Measurements from ENCODE around the gene MUC5AC.
"Not testable (repeated sequence)": the region's sequence is repeated elsewhere in the genome, so short reads cannot be mapped to it uniquely, and the experiment has no call there.

Gene MUC5AC

DNA sequence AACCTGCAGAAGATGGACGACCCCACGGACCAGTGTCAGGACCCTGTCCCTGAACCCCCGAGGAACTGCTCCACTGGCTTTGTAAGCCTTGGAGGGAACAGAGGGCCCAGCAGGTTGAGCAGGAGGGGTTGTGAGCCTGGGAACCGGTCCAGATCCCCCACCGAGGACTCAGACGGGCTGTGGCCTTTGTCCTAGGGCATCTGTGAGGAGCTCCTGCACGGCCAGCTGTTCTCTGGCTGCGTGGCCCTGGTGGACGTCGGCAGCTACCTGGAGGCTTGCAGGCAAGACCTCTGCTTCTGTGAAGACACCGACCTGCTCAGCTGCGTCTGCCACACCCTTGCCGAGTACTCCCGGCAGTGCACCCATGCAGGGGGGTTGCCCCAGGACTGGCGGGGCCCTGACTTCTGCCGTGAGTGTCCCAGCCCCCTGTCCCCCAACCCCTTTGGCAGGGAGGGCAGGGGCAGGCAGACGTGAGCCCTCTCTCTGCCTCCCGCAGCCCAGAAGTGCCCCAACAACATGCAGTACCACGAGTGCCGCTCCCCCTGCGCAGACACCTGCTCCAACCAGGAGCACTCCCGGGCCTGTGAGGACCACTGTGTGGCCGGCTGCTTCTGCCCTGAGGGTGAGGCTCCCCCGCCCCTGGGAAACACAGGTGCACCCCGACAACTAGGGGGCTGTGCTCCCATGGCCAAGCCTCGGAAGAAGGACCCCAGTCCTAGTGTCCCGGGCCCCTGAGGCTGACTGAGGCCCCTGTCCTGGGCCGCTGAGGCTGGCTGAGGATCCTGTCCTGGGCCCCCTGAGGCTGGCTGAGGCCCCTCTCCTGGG, 6.4 kb downstream of the MUC5AC start:
- no peak for DNase-seq

DNA sequence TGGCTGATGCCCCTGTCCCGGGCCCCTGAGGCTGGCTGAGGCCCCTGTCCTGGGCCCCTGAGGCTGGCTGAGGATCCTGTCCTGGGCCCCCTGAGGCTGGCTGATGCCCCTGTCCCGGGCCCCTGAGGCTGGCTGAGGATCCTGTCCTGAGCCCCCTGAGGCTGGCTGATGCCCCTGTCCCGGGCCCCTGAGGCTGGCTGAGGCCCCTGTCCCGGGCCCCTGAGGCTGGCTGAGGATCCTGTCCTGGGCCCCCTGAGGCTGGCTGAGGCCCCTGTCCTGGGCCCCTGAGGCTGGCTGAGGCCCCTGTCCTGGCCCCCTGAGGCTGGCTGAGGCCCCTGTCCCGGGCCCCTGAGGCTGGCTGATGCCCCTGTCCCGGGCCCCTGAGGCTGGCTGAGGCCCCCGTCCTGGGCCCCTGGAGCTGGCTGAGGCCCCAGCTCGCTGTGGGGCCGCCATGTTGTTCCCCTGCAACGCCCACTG, 7.1 kb downstream of the MUC5AC start:
- DNase-seq, result not testable (repeated sequence)

DNA sequence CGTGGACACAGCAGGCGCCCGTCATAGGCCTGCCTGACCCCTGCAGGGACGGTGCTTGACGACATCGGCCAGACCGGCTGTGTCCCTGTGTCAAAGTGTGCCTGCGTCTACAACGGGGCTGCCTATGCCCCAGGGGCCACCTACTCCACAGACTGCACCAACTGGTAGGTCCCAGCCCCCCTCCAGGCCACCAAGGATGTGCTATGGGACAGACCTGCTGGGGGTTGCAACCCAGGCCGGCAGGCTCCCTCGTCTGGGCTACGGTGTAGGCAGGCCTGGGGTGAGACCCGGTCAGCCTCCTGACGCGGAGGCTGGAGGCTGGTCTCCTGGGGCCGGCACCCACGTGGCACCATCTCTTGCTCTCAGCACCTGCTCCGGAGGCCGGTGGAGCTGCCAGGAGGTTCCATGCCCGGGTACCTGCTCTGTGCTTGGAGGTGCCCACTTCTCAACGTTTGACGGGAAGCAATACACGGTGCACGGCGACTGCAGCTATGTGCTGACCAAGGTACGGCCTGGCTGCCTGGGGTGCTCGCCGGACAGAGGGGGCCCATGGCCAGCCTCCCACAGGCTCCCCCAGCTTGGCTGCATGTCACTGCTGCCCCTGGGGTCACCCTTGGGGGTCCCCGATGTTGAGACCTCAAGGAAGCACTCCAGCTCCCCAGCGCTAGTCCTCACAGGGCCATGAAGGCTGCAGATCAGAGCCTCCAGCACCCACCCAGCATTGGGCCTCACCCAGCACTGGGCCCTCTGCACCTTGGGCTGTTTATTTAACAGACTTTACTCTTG, 7.7 kb downstream of the MUC5AC start:
- no peak for DNase-seq

DNA sequence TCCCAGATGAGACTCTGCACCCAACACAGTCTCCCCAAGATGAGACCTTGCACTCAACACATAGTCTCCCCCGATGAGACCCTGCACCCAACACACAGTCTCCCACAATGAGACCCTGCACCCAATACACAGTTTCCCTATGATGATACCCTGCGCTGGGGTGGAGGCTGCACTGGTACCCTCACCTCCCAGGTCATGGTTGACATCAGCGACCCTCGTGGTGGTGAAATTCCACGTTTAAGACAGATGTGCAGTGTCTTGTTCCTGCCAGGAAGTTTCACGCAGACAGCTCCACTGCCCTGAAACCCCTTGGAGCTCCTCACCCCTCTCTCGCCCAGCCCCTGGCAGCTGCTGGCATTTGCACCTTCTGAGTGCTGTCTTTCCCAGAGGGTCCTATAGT, 9.5 kb downstream of the MUC5AC start:
- no peak for DNase-seq

DNA sequence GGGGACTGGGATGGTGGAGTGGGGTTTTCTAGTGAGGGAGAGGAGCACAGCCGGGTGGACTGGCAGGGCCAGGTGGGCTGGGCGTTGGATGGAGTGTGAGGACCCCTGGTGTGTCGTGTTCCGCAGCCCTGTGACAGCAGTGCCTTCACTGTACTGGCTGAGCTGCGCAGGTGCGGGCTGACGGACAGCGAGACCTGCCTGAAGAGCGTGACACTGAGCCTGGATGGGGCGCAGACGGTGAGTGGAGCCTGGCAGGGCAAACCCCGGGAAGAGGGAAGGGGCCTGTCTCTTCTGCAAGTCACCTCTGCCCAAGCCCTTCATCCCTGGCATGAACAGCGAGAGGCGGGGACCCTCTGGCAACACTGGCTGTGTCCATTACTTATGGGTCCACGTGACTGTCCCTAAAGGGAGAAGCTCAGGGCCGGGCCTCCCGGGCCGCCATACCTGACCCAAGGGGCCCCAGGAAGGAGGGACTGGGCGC, 10.0 kb downstream of the MUC5AC start:
- DNase-seq, result no peak

DNA sequence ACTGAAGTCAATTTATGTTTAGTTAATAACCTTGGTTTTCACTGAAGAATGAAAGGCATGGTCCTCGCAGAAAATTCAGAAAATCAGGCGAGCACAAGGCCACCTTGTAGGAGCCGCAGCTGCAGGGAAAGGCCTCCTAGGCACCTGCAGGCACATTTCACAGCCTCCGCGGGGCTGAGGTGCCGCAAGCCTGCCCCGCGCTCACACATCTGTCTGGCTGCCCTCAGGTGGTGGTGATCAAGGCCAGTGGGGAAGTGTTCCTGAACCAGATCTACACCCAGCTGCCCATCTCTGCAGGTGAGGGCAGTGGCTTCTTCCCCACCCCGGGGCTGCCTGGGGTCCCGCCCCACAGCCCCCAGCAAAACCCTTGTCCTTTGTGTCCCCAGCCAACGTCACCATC, 10.5 kb downstream of the MUC5AC start:
- no peak for DNase-seq

DNA sequence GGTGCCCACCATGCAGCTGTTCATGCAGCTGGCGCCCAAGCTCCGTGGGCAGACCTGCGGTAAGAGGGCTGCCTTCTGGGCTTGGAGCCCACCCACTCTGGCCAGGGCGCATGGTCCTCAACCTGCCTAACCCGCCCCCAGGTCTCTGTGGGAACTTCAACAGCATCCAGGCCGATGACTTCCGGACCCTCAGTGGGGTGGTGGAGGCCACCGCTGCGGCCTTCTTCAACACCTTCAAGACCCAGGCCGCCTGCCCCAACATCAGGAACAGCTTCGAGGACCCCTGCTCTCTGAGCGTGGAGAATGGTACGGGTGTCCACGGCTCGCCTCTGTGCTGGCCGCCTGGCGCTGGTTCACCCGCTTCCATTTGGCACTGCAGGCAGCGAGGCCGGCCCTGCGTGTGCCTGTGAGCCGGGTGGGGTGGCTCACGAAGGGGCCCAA, 11.0 kb downstream of the MUC5AC start:
- DNase-seq, result no peak

DNA sequence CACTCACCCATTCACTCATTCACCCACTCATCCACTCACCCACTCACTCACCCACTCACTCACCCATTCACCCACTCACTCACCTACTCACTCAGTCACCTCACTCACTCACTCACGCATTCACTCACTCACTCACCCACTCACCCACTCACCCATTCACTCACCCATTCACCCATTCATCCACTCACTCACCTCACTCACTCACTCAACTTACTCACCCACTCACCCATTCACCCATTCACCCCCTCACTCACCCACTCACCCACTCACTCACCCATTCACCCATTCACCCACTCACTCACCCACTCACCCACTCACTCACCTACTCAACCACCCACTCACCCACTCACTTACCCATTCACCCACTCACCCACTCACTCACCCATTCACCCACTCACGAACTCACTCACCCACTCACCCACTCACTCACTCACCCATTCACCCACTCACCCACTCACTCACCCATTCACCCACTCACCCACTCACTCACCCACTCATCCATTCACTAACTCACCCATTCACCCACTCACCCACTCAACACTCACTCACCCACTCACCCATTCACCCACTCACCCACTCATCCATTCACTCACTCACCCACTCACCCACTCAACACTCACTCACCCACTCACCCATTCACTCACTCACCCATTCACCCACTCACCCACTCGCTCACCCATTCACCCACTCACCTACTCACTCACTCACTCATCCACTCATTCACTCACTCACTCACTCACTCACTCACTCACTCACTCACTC, 13.7 kb downstream of the MUC5AC start:
- DNase-seq, result no peak

DNA sequence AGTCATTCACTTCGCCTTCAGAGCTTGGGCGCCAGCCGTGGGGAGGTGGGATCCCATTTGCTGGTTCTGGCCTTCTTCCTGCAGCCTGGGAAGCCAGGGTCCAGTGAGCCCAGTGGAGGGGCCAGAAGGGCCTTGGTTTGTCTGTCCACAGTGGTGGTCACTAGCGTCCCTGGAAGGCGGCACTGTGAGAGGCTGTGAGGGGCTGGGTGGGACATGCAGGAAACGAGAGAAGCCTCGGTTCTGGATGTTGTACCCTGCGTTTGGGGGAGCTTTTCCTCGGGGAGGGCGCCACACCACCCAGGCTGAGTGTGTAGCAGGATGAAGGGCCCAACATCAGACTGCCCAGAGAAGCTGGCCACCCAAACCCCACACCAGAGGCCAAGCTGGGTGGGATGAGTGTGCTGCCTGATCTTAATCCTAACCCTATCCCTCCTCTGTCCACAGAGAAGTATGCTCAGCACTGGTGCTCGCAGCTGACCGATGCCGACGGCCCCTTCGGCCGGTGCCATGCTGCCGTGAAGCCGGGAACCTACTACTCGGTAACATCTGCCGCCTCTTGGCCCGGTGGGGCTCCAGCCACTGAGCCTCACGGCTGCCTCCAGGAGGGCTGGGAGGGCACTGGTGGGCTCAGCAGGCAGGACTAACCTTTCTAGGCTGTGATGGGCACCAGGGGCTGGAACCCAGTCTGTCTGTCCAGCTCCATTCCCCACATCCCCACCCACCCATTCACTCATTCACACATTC, 14.4 kb downstream of the MUC5AC start:
- no peak for DNase-seq

DNA sequence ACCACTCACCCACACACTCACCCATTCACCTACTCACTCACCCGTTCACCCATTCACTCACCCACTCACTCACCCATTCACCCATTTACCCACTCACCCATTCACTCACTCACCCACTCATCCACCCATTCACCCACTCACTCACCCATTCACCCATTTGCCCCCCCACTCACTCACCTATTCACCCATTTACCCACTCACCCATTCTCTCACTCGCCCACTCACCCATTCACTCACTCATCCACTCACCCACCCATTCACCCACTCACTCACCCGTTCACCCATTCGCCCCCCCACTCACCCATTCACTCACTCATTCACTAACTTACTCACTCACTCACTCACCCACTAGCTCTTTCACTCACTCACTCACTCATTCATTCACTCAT, 15.0 kb downstream of the MUC5AC start:
- DNase-seq, result no peak

DNA sequence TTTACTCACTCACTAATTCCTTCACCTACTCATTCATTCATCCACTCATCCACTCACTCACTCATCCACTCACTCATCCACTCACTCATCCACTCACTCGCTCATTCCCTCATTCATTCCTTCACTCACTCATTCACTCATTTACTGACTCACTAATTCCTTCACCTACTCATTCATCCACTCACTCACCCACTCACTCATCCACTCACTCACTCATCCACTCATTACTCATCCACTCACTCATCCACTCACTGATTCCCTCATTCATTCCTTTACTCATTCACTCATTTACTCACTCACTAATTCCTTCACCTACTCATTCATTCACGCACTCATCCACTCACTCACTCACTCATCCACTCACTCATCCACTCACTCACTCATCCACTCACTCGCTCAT, 15.6 kb downstream of the MUC5AC start:
- DNase-seq, result not testable (repeated sequence)

DNA sequence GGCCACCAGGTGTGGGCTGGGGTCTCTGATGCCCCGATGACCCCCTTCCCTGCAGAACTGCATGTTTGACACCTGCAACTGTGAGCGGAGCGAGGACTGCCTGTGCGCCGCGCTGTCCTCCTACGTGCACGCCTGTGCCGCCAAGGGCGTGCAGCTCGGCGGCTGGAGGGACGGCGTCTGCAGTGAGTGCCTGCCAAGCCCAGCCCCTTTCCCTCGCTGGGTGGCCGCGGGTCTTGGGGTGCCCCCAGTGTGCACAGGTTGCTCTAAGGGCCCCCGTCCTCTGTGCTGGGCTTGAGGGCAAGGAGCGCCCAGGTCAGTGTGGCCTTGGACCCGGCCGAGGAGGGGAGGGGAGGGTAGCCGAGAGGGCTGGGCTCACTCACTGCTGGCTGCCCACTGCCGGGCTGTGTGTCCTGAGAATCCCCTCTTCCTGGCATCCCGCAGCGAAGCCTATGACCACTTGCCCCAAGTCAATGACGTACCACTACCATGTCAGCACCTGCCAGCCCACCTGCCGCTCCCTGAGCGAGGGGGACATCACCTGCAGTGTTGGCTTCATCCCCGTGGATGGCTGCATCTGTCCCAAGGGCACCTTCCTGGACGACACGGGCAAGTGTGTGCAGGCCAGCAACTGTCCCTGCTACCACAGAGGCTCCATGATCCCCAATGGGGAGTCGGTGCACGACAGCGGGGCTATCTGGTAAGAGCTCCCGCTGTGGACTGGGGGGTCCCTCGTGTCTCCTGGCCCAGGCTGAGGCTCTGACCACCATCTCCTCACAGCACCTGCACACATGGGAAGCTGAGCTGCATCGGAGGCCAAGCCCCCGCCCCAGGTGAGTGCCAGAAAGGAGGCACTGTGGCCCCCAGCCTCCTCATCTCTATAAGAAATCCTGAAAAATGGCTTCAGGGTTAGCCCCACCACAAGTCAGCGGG, 17.0 kb downstream of the MUC5AC start:
- no peak for DNase-seq

DNA sequence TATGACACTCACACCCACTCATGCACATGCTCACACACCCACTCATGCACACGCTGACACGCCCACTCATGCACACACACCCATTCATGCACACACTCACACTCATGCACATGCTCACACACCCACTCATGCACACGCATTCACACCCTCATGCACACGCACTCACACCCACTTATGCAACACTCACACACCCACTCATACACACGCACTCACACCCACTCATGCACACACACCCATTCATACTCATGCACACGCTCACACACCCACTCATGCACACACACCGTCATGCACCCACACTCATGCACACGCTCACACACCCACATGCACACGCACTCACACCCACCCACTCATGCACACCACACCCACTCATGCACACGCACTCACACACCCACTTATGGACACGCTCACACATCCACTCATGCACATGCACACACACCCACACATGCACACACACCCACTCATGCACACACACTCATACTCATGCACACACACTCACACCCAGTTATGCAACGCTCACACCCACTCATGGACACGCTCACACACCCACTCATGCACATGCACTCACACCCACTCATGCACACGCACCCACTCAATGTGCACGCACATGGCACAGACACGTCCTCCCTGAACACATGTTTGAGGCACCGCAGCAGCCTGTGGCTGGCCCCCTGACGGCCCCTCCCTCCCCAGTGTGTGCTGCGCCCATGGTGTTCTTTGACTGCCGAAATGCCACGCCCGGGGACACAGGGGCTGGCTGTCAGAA, 17.9 kb downstream of the MUC5AC start:
- DNase-seq, result no peak

DNA sequence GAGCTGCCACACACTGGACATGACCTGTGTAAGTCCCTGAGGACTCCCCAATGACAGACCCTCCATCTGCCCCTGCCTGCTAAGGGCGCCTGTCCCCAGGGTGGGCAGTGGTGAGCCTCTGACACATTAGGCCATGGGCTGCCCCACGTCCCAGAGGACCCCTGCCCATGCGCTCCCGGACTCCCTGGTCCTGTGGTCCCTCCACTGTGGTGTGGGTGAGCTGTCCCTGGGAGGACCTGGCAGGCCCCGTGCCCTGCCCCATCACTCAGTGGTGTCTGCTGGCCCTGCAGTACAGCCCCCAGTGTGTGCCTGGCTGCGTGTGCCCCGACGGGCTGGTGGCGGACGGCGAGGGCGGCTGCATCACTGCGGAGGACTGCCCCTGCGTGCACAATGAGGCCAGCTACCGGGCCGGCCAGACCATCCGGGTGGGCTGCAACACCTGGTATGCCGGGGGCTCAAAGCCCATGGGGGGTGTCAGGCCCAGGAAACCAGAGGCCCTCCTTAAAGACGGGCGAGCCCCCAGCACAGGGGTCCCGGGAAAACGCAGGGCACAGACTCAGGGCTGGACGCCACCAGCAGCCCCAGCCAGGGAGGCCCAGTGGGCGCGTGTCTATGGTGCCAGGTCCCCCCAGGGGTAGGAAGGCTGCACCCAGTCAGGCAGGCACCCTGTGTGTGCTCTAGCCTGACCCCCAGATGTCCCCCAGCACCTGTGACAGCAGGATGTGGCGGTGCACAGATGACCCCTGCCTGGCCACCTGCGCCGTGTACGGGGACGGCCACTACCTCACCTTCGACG, 18.7 kb downstream of the MUC5AC start:
- DNase-seq, result no peak

DNA sequence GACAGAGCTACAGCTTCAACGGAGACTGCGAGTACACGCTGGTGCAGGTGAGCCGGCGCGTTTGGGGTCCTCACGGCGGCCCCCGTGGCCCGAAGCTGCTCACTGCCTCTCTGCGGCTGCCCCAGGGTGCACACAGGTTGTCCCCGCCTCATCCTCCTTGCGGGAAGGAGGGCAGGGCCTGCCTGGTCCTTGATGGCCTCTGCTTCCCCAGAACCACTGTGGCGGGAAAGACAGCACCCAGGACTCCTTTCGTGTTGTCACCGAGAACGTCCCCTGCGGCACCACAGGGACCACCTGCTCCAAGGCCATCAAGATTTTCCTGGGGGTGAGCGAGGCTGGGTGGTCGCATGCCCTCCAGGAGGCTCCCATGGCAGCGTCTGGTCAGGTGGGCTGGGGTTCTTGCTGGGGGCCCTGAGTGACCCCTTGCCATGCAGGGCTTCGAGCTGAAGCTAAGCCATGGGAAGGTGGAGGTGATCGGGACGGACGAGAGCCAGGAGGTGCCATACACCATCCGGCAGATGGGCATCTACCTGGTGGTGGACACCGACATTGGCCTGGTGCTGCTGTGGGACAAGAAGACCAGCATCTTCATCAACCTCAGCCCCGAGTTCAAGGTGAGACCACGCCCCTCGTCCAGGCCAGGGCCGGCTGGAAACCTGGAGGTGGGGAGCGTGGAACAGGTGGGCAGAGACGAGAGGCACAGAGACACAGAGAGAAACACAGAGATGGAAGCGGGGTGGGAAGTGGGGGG, 19.4 kb downstream of the MUC5AC start:
- no peak for DNase-seq

DNA sequence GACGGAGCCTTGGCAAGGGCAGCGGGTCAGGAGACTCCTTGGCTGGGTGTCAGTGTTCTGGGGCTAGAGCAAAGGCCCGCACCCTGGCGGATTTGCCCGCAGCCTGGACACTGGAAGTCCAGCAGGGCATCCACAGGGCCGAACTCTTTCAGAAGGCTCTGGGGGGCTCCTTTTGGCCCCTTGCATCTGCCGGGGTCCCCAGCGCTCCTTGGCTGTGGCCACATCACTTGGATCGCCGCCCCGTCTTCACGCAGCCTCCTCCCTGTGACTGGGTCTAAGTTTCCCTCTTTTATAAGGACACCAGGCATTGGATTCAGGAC, 20.0 kb downstream of the MUC5AC start:
- no peak for DNase-seq

DNA sequence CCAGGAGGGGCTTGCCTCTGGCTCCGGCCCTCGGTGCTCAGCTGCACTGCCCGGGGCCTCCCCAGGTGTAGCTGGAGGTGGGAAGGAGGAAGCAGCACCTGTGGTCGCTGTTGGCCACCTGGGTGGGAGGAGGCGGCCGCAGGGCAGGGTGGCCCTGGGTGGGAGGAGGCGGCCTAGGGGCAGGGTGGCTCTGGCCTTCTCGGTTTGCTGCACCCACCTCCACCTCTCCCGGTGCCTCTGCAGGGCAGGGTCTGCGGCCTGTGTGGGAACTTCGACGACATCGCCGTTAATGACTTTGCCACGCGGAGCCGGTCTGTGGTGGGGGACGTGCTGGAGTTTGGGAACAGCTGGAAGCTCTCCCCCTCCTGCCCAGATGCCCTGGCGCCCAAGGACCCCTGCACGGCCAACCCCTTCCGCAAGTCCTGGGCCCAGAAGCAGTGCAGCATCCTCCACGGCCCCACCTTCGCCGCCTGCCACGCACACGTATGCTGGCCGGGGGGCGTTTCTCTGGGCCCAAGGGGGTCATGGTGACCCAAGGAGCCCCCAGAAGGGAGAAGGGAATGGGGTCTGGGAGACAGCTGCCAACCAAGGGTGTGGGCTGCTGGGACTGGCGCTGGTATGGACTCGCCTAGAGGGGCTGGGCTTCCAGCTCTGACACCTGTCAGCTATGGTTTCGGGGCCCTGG, 20.6 kb downstream of the MUC5AC start:
- DNase-seq, result no peak

DNA sequence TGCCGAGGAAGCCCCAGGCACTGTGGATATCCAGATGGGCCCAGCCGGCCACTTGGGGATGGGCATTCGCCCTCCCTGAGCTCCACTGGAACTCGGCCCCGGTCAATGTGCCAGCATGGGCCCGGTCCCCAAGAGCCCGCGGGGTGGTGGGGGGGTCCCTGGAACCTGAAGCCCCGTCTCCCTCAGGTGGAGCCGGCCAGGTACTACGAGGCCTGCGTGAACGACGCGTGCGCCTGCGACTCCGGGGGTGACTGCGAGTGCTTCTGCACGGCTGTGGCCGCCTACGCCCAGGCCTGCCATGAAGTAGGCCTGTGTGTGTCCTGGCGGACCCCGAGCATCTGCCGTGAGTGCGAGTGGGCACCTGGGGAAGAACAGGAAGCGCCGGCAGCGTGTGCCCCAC, 21.2 kb downstream of the MUC5AC start:
- no peak for DNase-seq

Measured in suppressor macrophage treated with lipopolysaccharide for 4 hours (primary cell).